HG03571 (cell line): Measurements from ENCODE around the gene KIF22.
"Not testable (repeated sequence)": the region's sequence is repeated elsewhere in the genome, so short reads cannot be mapped to it uniquely, and the experiment has no call there.

Experiments used
- ATAC-seq: cut with Tn5 transposase; IDR thresholded peaks from one replicate; pipeline ENCODE4 v1.9.1; 2021; ENCODE audit not compliant: unreplicated experiment

Gene KIF22

DNA sequence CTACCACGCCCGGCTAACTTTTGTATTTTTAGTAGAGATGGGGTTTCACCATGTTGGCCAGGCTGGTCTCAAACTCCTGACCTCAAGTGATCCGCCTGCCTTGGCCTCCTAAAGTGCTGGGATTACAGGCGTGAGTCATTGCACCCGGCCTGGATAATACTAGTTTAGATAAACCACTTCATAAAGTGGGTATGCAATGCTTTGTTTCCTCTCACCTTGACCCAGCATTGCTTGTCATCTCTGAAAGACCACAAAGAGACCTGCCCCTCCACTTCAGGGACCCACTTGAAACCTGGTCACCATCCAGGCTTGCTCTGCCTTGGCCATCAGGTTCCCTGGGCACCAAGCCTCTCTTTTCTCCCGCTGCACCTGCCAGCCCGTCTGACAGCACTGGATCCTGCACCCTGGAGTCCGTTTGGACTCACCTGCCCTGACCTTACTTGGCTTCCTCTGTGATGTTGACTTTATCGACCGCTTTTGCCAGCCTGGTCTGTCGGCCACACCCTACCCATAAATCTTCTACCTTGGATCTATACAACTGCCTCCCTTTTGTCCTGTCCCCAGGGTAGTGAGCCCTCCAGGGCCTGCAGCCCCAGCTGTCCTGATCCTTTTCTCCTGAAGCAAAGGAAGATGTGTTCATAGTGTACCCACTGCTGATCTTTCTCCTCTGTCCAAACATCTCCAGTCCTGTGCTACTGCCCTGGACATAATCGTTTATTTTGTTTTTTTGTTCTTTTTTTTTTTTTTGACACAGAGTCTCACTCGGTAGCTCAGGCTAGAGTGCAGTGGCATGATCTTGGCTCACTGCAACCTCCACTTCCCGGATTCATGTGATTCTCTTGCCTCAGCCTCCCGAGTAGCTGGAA, 25.2 kb upstream of the KIF22 start:
- ATAC-seq: no peak

DNA sequence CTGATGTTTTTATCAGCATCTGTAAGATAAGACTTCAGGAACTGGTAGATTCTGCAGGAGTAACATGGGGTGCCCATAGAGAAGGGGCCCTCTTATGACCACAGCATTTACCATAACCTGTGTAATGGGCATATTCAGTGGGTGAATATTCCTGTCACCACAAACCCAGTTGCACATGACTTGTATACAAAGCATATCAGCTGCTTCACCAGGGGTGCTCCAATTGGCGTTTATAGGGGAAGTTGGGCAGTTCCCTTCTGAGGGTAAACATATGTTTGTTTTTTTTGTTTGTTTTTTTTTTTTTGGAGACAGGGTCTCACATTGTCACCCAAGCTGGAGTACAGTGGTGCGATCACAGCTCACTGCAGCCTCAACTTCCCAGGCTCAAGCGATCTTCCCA, 24.0 kb upstream of the KIF22 start:
- no peak for ATAC-seq

DNA sequence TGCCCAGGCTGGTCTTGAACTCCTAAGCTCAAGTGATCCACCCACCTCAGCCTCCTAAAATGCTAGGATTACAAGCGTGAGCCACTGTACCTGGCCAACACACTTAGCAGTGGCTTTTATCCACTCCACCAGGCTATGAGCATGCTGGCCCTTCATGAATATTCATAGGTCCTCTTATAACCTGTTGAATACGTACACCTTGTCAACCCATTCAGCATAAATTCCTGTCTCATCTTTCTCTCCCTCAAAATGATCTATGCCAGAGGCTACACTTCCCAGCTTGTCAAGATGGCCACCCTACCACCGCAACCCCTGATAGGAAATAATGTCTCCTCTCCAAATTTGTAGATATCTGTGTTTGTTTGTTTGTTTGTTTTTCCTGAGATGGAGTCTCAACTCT, 23.5 kb upstream of the KIF22 start:
- ATAC-seq: no peak

DNA sequence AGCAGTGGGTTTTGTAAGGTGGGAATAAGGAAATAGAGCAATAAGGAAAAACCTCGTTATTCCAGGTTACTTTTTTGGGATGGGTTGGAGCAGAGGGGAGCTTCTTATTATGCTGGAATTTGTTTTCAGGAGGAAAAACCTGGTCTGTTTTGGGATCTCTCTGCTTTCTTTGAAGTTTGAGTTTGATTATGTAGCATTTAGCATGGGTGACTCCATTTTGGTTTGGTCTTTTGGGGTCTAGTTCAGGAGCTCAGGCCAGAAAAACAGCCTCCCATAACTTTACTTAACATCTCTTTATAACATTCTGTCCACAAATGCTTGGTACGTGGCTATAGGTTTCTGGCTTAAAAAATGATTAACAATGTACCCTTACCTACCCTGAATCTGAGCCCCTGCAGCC, 21.0 kb upstream of the KIF22 start:
- ATAC-seq: no peak

DNA sequence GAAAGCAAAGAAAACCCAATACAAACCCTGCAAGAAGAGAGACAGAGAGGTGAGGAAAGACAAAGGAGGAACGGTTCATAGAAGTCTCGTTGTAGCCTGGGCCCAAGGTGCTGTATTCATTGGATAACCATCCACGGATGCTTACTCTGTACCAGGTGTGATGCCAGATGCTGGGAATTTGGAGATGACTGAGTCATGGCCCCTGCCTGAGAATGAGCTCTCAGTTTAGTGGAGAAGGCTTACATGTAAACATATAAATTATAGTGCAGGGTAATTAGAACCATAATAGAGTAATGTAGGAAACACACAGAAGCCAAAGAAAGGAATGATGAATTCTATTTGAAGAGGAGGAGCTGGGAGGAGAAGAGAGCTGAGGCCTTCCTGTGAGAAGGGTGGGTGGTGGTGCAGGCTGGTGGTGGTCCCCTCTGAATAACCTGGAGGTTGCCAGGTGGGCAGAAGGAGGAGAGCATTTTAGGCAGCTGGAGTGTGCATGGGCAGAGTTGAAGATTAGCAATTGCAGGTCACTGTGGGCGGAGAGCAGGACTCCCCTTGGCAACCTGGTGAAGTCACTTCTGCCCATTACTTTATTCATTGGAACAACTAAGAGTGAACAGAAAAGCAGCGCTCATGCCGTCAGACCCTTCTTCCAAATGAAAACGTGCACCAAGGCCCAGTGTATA, 20.2 kb upstream of the KIF22 start:
- ATAC-seq: no peak

DNA sequence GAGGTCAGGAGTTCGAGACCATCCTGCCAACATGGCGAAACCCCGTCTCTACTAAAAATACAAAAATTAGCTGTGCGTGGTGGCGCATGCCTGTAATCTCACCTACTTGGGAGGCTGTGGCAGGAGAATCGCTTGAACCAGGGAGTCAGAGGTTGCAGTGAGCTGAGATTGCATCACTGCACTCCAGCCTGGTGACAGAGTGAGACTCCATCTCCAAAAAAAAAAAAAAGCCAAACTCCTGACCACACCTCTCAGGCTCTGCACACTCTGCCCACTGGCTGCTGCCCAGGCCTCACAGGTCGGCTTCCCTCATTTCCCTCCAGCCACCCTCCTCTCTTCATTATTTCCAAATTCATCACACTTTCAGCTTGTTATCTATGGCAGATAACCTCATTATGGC, 18.2 kb upstream of the KIF22 start:
- ATAC-seq: not testable (repeated sequence)

DNA sequence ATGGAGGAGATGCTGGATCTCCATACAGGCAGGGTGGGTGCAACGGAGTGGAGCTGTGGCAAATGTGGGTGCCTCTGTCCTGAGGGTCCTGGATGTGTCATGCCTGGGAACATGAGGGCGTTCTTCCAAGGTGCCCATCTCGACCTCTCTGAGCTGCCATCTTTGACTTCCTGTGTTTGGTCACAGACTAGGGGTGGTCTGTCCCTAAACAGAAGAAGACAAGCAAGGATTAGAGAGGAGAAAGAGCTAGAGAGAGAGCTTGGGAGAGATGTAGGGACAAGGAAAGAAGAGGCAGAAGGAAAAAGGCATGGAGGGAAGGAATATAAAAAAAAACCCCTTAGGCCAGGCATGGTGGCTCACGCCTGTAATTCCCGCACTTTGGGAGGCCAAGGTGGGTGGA, 15.8 kb upstream of the KIF22 start:
- ATAC-seq: no peak

DNA sequence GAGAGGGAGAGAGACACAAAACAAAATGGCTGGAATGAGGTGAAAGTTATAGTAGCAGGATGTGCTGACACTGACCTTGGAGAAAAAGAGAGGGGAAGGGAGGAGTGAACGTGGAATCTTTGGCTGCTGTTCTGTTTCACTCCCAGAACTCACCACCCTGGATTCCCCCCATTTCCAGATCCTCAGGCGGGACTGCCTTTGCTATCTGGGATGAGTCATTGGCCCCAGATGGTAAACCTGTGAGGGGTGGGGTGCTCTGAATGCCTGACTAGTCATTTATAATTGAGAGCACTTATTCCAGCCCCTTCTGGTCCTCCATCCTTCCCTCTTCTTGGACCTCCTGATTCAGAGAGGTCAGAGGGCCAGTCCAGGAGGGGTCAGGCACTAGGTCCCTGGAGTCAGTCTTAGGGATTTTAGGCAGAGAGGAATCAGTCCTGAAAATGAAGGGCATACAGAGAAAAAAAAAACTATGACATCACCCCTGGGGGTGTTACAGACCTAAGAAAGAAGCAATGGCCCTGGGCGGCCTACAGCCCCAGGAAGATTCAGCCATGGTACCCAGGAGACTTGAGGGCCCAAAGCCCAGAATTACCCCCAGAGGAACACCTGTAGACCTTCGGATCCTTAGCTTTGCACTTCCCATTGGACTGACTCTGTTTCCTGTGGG, 14.7 kb upstream of the KIF22 start:
- ATAC-seq: no peak

DNA sequence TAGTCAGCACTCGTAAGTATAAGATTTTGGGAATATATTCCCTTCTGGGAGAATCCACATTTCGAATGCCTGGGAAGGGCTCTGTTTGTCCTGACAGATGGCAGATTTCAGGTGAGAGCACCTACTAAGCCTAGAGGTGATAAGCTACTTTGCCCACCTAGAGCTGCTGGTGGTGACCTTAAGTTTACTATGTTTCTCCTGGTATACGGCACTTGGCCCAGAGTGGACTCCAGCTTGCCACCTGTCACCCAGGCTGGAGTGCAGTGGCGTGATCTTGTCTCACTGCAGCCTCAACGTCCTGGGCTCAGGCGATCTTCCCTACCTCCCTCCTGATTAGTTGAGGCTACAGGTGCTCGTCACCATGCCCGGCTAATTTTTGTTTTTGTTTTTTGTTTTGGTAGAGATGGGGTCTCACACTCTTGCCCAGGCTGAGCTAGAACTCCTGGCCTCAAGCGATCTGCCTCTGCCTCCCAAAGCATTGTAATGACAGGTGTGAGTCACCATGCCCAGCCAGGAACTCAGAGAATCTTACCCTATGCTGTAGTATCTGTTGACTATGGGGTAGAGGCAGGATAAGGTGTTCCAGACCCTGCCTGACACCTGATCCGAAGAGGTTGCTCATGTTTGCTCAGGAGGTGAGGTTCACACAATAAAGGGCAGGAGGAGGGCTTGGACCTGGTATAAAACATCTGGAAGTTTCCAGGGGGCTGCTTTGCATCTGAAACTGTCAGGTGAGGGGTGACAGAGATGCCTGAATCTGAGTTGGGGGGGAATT, 12.8 kb upstream of the KIF22 start, which contains the start of gene ZG16:
Gene ZG16, plus strand, starts transcription at position 681 of the 775 bp plus-strand sequence. CDS start 1,011 bp downstream, outside the sequence.
- no peak for ATAC-seq

DNA sequence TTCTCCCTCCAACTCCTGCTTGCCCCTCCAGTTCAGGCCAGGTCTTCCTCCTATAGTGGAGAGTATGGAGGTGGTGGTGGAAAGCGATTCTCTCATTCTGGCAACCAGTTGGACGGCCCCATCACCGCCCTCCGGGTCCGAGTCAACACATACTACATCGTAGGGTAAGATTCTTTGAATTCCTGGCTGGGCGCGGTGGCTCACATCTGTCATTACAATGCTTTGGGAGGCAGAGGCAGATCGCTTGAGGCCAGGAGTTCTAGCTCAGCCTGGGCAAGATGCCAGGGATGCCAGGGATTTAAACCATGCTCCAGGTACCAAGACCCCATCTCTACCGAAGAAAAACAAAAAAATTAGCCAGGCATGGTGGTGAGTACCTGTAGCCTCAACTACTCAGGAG, 11.1 kb upstream of the KIF22 start:
- ATAC-seq: no peak

DNA sequence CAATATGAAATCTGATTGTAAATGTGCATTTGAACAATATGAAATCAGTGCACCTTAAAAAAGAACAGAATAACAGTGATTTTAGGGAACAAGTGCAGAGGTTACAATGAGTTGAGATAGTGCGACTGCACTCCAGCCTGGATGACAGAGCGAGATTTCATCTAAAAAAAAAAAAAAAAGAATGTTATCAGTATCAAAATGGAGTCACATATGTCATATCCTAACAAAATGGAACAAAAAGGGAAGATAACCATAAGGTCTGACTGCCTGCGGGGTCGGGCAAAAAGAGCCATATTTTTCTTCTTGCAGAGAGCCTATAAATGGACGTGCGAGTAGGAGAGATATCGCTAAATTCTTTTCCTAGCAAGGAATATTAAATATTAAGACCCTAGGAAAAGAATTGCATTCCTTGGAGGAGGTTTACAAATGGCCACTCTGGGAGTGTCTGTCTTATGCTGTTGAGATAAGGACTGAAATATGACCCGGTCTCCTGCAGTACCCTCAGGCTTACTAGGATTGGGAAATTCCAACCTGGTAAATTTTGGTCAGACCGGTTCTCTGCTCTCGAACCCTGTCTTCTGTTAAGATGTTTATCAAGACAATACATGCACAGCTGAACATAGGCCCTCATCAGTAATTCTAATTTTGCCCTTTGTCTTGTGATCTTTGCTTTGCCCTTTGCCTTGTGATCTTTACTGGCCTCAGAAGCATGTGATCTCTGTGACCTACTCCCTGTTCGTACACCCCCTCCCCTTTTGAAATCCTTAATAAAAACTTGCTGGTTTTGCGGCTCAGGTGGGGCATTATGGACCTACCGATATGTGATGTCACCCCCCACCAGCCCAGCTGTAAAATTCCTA, 7.2 kb upstream of the KIF22 start:
- not testable (repeated sequence) for ATAC-seq

DNA sequence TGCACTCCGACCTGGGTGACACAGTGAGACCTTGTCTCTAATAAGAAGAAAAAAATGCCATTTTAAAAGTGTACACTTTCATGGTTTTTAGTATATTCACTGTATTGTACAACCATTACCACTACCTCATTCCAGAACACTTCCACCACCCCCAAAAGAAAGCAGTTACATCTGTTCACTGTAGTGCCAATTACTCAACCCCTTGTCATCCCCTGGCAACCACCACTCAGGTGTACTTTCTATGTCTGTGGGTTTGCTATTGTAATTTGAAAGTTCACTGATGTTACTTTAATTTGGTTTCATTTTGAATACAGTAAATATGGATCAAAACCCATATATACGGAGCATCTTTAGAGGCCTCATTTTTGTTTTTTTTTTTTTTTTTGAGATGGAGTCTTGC, 6.4 kb upstream of the KIF22 start:
- ATAC-seq: no peak

DNA sequence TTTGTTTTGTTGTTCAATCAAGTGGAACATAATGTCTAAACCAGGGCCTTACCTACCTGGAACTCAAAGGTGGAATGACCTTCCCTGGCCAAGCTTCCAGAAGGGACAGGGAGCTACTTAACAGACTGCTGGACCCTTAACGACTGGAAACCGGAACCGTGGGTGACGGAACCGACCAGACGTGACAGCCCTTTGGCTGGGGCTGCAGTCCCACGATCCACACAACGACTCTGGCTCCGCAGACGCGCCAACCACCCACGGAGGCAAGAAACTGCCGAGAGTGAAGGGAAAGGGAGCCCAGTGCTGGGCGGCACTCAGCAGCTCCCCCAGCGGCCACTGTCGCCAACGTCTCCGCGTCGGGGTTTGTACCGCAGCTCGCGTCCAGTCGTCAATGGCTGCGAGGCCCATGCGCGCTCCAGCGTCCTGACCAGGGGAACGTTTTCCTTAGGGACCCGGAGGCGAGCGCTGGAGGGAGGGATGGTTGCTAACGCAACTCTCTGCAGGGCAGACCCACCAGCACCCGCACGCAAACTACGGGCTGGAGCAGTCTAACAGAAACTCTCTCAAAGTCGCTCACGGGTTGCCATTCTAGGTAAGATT, 5.5 kb upstream of the KIF22 start:
- no peak for ATAC-seq

DNA sequence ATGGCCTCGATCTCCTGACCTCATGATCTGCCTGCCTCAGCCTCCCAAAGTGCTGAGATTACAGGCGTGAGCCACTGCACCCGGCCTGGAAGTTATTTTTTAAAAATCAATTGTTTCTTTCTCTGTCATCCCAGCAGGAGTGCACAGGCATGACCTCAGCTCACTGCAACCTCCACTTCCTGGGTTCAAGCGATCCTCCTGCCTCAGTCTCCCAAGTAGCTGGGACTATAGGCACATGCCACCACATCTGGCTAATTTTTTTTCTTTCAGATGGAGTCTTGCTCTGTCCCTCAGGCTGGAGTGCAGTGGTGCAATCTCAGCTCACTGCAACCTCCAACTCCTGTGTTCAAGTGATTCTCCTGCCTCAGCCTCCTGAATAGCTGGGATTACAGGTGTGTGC, 3.4 kb upstream of the KIF22 start:
- not testable (repeated sequence) for ATAC-seq

DNA sequence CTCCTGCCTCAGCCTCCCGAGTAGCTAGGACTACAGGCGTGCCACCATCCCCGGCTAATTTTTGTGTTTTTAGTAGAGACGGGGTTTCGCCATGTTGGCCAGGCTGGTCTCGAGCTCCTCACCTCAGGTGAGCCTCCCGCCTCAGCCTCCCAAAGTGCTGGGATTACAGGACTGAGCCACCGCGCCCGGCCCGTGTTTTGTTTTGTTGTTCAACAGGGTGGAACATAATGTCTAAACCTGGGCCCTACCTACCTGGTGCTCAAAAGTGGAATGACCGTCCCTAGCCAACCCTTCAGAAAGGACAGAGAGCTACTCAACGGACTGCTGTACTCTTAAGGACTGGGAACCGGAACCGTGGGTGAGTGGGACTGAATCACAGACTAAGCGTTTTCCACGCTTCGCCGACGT, 772 bp upstream of the KIF22 start:
- no peak for ATAC-seq

DNA sequence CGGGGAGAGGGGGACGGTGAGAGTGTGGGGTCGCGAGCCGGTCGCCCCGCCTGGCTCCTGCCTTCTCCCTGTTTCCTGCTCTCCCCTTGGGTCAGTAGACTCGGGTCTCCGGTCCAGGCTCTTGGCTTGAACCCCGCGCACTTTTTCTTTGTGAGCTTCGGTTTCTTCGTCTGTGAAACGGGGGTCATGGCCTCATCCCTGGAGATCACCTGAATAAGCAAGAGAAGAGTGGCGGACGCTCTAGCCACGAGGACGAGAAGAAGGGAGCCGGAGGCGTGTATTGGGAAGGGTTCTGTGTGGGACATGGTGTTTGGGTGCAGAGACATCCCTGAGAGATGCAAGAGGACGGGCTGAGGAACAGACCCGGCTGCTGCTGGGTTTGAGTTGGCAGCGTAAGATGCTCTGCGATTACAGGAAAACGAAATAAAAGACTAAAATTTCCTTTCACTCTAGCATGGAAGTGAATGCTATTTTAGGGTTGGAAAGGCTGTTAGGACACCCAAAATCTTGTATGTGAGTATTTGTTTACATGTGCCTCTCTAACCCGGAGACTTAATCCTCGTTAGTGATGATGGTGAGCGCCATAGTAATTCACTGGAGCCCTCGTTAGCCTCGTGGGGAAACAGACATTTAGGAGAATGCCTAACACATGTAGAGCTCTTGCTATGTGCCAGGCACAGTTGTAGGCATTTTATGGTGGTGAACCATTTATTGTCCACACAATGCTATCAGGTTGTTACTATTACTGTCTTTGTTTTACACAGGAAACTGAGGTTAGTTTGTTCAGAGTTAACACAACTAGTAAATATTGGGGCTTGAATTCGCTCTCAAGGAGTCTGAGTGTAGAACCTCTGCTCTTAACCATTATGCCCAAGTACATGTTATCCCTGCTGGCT, 646 bp downstream of the KIF22 start:
- ATAC-seq: no peak

DNA sequence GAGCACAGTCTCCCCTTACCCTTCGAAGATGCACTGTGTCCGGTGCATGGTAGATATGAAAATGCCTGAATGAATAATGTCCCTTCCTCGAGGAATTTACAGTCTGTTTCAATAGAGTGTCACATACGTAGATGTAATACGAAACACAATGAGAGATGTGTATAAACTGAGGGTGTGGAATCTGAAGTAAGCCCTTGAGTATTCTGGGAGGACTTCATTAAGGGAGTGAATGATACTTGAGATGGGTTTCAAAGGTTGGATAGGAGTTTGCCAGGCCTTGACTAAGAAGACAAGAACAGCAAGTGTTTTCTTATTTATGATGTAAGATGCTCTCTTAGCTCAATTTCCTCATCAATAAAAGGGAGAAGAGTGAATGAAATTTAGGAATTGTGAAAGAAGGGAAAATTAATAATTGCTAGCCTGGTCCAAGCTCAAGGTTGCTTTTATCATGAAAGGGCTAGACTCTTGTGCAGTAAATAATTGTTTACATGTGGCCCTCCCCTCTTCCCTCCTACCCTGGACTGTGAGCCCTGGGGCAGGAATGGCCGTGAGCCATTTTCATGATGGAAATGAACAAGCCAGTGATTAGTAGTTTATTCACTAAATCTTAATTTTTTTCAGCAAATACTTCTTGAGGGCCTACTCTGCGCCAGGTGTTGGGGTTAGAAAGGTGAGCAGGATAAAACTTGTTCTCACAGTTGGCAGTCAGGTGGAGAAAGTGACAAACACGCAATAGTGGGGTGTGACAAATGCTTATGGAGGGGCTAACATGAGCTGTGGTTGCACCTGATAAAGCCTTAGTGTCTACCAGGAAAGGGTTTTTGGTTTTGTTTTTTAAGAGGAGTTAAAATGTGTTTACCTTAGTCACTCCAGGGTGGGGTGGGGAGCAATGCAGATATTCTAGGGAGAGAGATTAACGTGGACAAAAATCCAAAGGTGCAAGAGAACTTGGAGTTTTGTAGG, 1.6 kb downstream of the KIF22 start:
- no peak for ATAC-seq

DNA sequence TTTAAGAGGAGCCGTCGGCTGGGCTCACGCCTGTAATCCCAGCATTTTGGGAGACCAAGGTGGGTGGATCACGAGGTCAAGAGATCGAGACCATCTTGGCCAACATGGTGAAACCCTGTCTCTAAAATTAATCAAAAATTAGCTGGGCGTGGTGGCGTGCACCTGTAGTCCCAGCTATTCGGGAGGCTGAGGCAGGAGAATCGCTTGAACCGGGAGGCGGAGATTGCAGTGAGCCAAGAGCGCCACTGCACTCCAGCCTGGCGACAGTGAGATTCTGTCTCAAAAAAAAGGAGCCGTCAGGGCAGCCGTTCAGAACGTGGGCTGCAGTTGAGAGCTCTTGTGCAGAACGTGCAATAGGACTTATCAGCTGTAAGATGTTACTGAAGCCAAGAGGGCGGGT, 2.6 kb downstream of the KIF22 start:
- not testable (repeated sequence) for ATAC-seq
